Nephron progenitor cell (in vitro differentiated cells): ENCODE data around the gene ASTN2.

Experiments
- DNase-seq: peaks from one replicate; pipeline ENCODE4 v3.0.0; 2021
- H3K27ac Mint-ChIP-seq: 2 replicates; pipeline ENCODE4 v1.8.0; 2021; ENCODE audit warnings: mild to moderate bottlenecking, moderate library complexity, mixed read lengths
- H3K27me3 Mint-ChIP-seq: 2 replicates; pipeline ENCODE4 v1.8.0; 2021; ENCODE audit warnings: mild to moderate bottlenecking, low read depth, mixed read lengths; ENCODE audit not compliant: poor library complexity
- H3K36me3 Mint-ChIP-seq: 2 replicates; pipeline ENCODE4 v1.8.0; 2021; ENCODE audit warnings: low read depth, mixed read lengths
- H3K4me1 Mint-ChIP-seq: 2 replicates; pipeline ENCODE4 v1.8.0; 2021; ENCODE audit warnings: mixed read lengths
- H3K4me3 Mint-ChIP-seq: 2 replicates; pipeline ENCODE4 v1.8.0; 2021; ENCODE audit warnings: mild to moderate bottlenecking, moderate library complexity, mixed read lengths
- H3K9me3 Mint-ChIP-seq: 2 replicates; pipeline ENCODE4 v1.8.0; 2021; ENCODE audit warnings: mild to moderate bottlenecking, moderate library complexity, mixed read lengths
- CTCF ChIP-seq: fragments of 200-600 bp; sonication (generic); IDR thresholded peaks from 2 replicates; pipeline ENCODE4 v1.5.0; 2021; ENCODE audit warnings: antibody characterized with exemption

ASTN2 gene

GRCh38 chr9:117355542-117355941 lies 59.3 kb downstream of the ASTN2 start:
- peak overlapping the region; percentile 35 for H3K27ac Mint-ChIP-seq
- no peak for DNase-seq
- H3K36me3 Mint-ChIP-seq = no peaks in the 10 kb centered on the region
- no peak for TF ChIP-seq CTCF
- H3K4me1 Mint-ChIP-seq = no peaks in the 10 kb centered on the region
- H3K27me3 Mint-ChIP-seq = peaks cover 6% of the 10 kb centered on the region
- H3K9me3 Mint-ChIP-seq = no peaks in the 10 kb centered on the region
- no peak overlapping the region for H3K4me3 Mint-ChIP-seq

DNA sequence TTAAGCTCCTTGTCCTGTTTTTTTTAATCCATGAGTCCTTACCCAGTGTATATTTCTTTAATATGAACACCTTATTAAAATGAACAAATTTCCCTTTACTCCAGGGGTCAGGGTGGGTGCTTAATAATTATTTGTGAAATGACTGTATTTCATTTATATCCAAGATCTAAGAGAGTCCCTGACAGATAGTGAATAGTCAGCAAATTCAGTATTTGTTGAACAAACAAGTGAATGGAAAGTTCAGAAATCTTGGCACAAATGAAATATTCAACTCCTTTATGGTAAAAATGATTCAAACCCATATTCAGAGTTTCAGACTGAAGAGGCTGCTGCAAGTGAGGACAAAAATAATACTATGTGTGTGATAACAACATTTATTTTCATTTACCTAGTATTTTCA lies 59.9 kb downstream of the ASTN2 start:
- no peak for TF ChIP-seq CTCF
- Mint-ChIP-seq H3K9me3 (no peaks in the 10 kb centered on the region), H3K27ac (no peak overlapping the region), H3K4me3 (no peak overlapping the region), H3K4me1 (no peaks in the 10 kb centered on the region), H3K36me3 (no peaks in the 10 kb centered on the region), H3K27me3 (peaks cover 6% of the 10 kb centered on the region)
- no peak for DNase-seq

- peaks cover 6% of the 10 kb centered on the region for H3K27me3 Mint-ChIP-seq
- H3K4me3 Mint-ChIP-seq = no peak overlapping the region
- no peaks in the 10 kb centered on the region for H3K9me3 Mint-ChIP-seq
- no peak overlapping the region for H3K27ac Mint-ChIP-seq
- no peak for TF ChIP-seq CTCF
- no peak for DNase-seq
- no peaks in the 10 kb centered on the region for H3K36me3 Mint-ChIP-seq
- H3K4me1 Mint-ChIP-seq = peaks cover under 1% of the 10 kb centered on the region
Observed at GRCh38 chr9:117354244-117354847, 60.5 kb downstream of the ASTN2 start.

GRCh38 chr9:117344892-117345660 lies 69.8 kb downstream of the ASTN2 start:
- Mint-ChIP-seq H3K4me1 (peaks cover 7% of the 10 kb centered on the region), H3K9me3 (peaks cover 3% of the 10 kb centered on the region), H3K27me3 (no peaks in the 10 kb centered on the region), H3K36me3 (no peaks in the 10 kb centered on the region), H3K27ac (no peak overlapping the region), H3K4me3 (no peak overlapping the region)
- DNase-seq = no peak
- no peak for TF ChIP-seq CTCF

DNA sequence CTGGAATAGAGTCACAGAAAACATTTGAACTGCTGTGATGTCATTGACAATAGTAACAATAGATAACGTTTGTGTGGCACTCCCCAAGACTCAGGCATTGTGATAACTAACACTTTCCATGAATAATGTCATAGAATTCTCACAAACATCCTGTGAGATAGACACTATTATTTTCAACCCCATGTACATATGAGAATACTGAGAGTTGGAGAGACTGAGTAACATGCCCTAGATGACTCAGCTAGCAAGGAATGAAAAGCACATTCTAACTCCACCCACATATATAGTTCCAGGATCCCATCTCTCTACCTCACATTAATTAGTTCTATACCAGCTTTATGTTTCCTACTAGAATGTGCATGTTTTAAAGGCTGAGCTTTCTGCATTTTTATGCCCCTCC lies 71.4 kb downstream of the ASTN2 start:
- no peak overlapping the region for H3K4me3 Mint-ChIP-seq
- DNase-seq = no peak
- no peaks in the 10 kb centered on the region for H3K36me3 Mint-ChIP-seq
- H3K4me1 Mint-ChIP-seq = no peaks in the 10 kb centered on the region
- H3K9me3 Mint-ChIP-seq = peaks cover 3% of the 10 kb centered on the region
- TF ChIP-seq CTCF = no peak
- no peaks in the 10 kb centered on the region for H3K27me3 Mint-ChIP-seq
- no peak overlapping the region for H3K27ac Mint-ChIP-seq

GRCh38 chr9:117341151-117341550 lies 73.7 kb downstream of the ASTN2 start:
- no peak overlapping the region for H3K4me3 Mint-ChIP-seq
- no peak for DNase-seq
- H3K36me3 Mint-ChIP-seq = no peaks in the 10 kb centered on the region
- no peak for TF ChIP-seq CTCF
- peaks cover 3% of the 10 kb centered on the region for H3K9me3 Mint-ChIP-seq
- no peak overlapping the region for H3K27ac Mint-ChIP-seq
- H3K27me3 Mint-ChIP-seq = no peaks in the 10 kb centered on the region
- H3K4me1 Mint-ChIP-seq = no peaks in the 10 kb centered on the region
